Stimulated activated CD4-positive, alpha-beta T cell treated with anti-CD3 and anti-CD28 coated beads, TNF-alpha, amount 100 ng/mL, for 48 hours (primary cell): Measurements from ENCODE around the gene MYL7.

Source experiments
- DNase-seq, 3 donors: peaks; one replicate each; pipeline ENCODE4 v3.0.0-alpha.2; 2020; ENCODE audit warnings: low read depth in 3 of 3

MYL7 gene

GRCh38 chr7:44100458-44101302 lies 40.5 kb downstream of the MYL7 start:
- DNase-seq: no peak

GRCh38 chr7:44099669-44100068 lies 41.5 kb downstream of the MYL7 start:
- no peak for DNase-seq

- DNase-seq: no peak
These were observed 42.8 kb downstream of the MYL7 start for GRCh38 chr7:44098092-44099068.

- DNase-seq: no peak
These were observed 43.8 kb downstream of the MYL7 start for GRCh38 chr7:44097064-44097932.

- DNase-seq: no peak
These were observed 44.7 kb downstream of the MYL7 start for GRCh38 chr7:44096326-44096881.

GRCh38 chr7:44095781-44096180 lies 45.4 kb downstream of the MYL7 start:
- DNase-seq: no peak

- DNase-seq: no peak
These were observed 46.1 kb downstream of the MYL7 start for GRCh38 chr7:44094883-44095592.

- DNase-seq: no peak
These were observed 46.8 kb downstream of the MYL7 start for GRCh38 chr7:44094365-44094764.

GRCh38 chr7:44093102-44093641 lies 48.0 kb downstream of the MYL7 start:
- DNase-seq: no peak
